ENCODE measurements around the gene YLPM1. TPM values are rescaled to one million over a fixed set of nuclear protein-coding genes. Genes with fewer than 3 reads are reported as not detected.

The YLPM1 gene
- total RNA-seq, 1 donor from 2014 or later: 49.5 TPM

GRCh38 chr14:74871819-74872218, 108.7 kb downstream of the YLPM1 start:
- H3K27me3 ChIP-seq (ENCODE audit: insufficient read depth, low read length): peaks cover 4% of the 10 kb centered on the region
- TF ChIP-seq EZH2 (IDR thresholded peaks at IDR 0.05; ENCODE audit: insufficient read depth, low read length) (no peak), CTCF (IDR thresholded peaks at IDR 0.05; ENCODE audit: insufficient read depth, low read depth, low read length) (no peak)
- H3K4me1 Mint-ChIP-seq (ENCODE audit: low read depth, unreplicated experiment): peaks cover 5% of the 10 kb centered on the region
- FAIRE-seq: no peak
- H3K4me3 Mint-ChIP-seq (ENCODE audit: unreplicated experiment): no peak overlapping the region
- H3K9me3 Mint-ChIP-seq (ENCODE audit: unreplicated experiment): peaks cover 2% of the 10 kb centered on the region
- H3K27ac ChIP-seq (ENCODE audit: low read depth, low read length): no peak overlapping the region
- H3K4me3 ChIP-seq (ENCODE audit: insufficient read depth, low read depth, low read length): no peak overlapping the region
- DNase-seq (ENCODE audit: low read depth): no peak
- H3K9ac ChIP-seq (ENCODE audit: low read length): no peak overlapping the region
- H3K36me3 ChIP-seq (ENCODE audit: insufficient read depth, low read length): no peaks in the 10 kb centered on the region
- no peaks in the 10 kb centered on the region for H3K4me1 ChIP-seq (ENCODE audit: insufficient read depth, low read length)
- H4K20me1 ChIP-seq (ENCODE audit: insufficient read depth, low read length): no peaks in the 10 kb centered on the region
- H3K36me3 Mint-ChIP-seq (ENCODE audit: low read depth, unreplicated experiment): no peaks in the 10 kb centered on the region
- no peaks in the 10 kb centered on the region for H3K9me3 ChIP-seq (ENCODE audit: insufficient read depth, low read depth, low read length)
- H3K79me2 ChIP-seq (ENCODE audit: insufficient read depth, low read length): no peaks in the 10 kb centered on the region
- H3K27me3 Mint-ChIP-seq (ENCODE audit: low read depth, unreplicated experiment): peaks cover 16% of the 10 kb centered on the region
- no peak overlapping the region for H3K27ac Mint-ChIP-seq (ENCODE audit: unreplicated experiment)
- no peak overlapping the region for H3K4me2 ChIP-seq (ENCODE audit: low read length)
- H2AFZ ChIP-seq (ENCODE audit: low read depth, low read length): no peak overlapping the region

- no peak overlapping the region for H3K27ac ChIP-seq (ENCODE audit: low read depth, low read length)
- TF ChIP-seq EZH2 (IDR thresholded peaks at IDR 0.05; ENCODE audit: insufficient read depth, low read length) (no peak), CTCF (IDR thresholded peaks at IDR 0.05; ENCODE audit: insufficient read depth, low read depth, low read length) (no peak)
- H3K27ac Mint-ChIP-seq (ENCODE audit: unreplicated experiment): no peak overlapping the region
- DNase-seq (ENCODE audit: low read depth): no peak
- no peaks in the 10 kb centered on the region for H3K4me1 ChIP-seq (ENCODE audit: insufficient read depth, low read length)
- no peaks in the 10 kb centered on the region for H3K27me3 ChIP-seq (ENCODE audit: insufficient read depth, low read length)
- no peaks in the 10 kb centered on the region for H3K79me2 ChIP-seq (ENCODE audit: insufficient read depth, low read length)
- H4K20me1 ChIP-seq (ENCODE audit: insufficient read depth, low read length): no peaks in the 10 kb centered on the region
- peaks cover 12% of the 10 kb centered on the region for H3K27me3 Mint-ChIP-seq (ENCODE audit: low read depth, unreplicated experiment)
- no peak overlapping the region for H3K4me2 ChIP-seq (ENCODE audit: low read length)
- H3K36me3 ChIP-seq (ENCODE audit: insufficient read depth, low read length): no peaks in the 10 kb centered on the region
- H3K9ac ChIP-seq (ENCODE audit: low read length): no peak overlapping the region
- no peaks in the 10 kb centered on the region for H3K9me3 ChIP-seq (ENCODE audit: insufficient read depth, low read depth, low read length)
- peaks cover 2% of the 10 kb centered on the region for H3K9me3 Mint-ChIP-seq (ENCODE audit: unreplicated experiment)
- H3K4me3 Mint-ChIP-seq (ENCODE audit: unreplicated experiment): no peak overlapping the region
- no peak overlapping the region for H2AFZ ChIP-seq (ENCODE audit: low read depth, low read length)
- no peaks in the 10 kb centered on the region for H3K36me3 Mint-ChIP-seq (ENCODE audit: low read depth, unreplicated experiment)
- H3K4me3 ChIP-seq (ENCODE audit: insufficient read depth, low read depth, low read length): no peak overlapping the region
- peaks cover 5% of the 10 kb centered on the region for H3K4me1 Mint-ChIP-seq (ENCODE audit: low read depth, unreplicated experiment)
- FAIRE-seq: no peak
Measured at GRCh38 chr14:74875204-74875603, 112.1 kb downstream of the YLPM1 start.

GRCh38 chr14:74875941-74876913, 113.1 kb downstream of the YLPM1 start, which contains the start of gene PROX2:
Gene PROX2 (minus strand): TSS chr14:74876145. CDS start chr14:74863834, 12,311 bp downstream.
- H3K4me3 Mint-ChIP-seq (ENCODE audit: unreplicated experiment): no peak within 1 kb of the TSS
- H4K20me1 ChIP-seq (ENCODE audit: insufficient read depth, low read length): no peaks in the 10 kb centered on the region
- peaks cover 8% of the 10 kb centered on the region for H3K4me1 Mint-ChIP-seq (ENCODE audit: low read depth, unreplicated experiment)
- FAIRE-seq (no peak), DNase-seq (ENCODE audit: low read depth) (no peak)
- H3K27ac Mint-ChIP-seq (ENCODE audit: unreplicated experiment): peak within 1 kb of the TSS; percentile 26
- H3K9me3 ChIP-seq (ENCODE audit: insufficient read depth, low read depth, low read length): no peaks in the 10 kb centered on the region
- H3K4me2 ChIP-seq (ENCODE audit: low read length): no peak within 1 kb of the TSS
- no peaks in the 10 kb centered on the region for H3K36me3 Mint-ChIP-seq (ENCODE audit: low read depth, unreplicated experiment)
- TF ChIP-seq EZH2 (IDR thresholded peaks at IDR 0.05; ENCODE audit: insufficient read depth, low read length): no peak
- no peak for TF ChIP-seq CTCF (IDR thresholded peaks at IDR 0.05; ENCODE audit: insufficient read depth, low read depth, low read length)
- no peak within 1 kb of the TSS for H3K4me3 ChIP-seq (ENCODE audit: insufficient read depth, low read depth, low read length)
- H3K9me3 Mint-ChIP-seq (ENCODE audit: unreplicated experiment): peaks cover 2% of the 10 kb centered on the region
- no peaks in the 10 kb centered on the region for H3K4me1 ChIP-seq (ENCODE audit: insufficient read depth, low read length)
- no peak within 1 kb of the TSS for H2AFZ ChIP-seq (ENCODE audit: low read depth, low read length)
- H3K27me3 Mint-ChIP-seq (ENCODE audit: low read depth, unreplicated experiment): peaks cover 11% of the 10 kb centered on the region
- H3K79me2 ChIP-seq (ENCODE audit: insufficient read depth, low read length): no peaks in the 10 kb centered on the region
- H3K9ac ChIP-seq (ENCODE audit: low read length): no peak within 1 kb of the TSS
- no peaks in the 10 kb centered on the region for H3K27me3 ChIP-seq (ENCODE audit: insufficient read depth, low read length)
- H3K27ac ChIP-seq (ENCODE audit: low read depth, low read length): no peak within 1 kb of the TSS
- H3K36me3 ChIP-seq (ENCODE audit: insufficient read depth, low read length): no peaks in the 10 kb centered on the region
